GM21526 (cell line): ENCODE data around the gene ZNF169.
"Not testable (repeated sequence)": the region's sequence is repeated elsewhere in the genome, so short reads cannot be mapped to it uniquely, and the experiment has no call there.

Experiments used
- ATAC-seq: cut with Tn5 transposase; IDR thresholded peaks from one replicate; pipeline ENCODE4 v1.9.1; 2021; ENCODE audit warnings: moderate library complexity; ENCODE audit not compliant: unreplicated experiment, low FRiP score

Gene ZNF169

DNA sequence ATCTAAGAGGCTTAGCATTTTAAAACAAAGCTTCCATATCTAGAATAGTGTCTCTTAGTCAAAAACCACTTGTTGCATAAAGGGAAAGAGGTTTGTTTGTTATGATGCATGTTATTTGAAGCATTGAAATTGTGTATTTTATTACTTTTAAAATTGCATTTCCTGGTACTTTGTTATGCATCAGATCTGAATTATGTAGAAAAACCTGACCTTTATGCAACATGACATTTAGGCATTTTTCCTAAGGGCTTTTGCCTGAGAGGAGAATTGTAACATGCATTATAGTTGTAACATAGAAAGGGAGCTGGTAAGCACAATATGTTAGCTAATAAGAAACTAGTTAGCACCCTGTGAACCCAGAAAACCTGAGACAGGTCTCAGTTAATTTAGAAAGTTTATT is 22.0 kb downstream of the ZNF169 start:
- ATAC-seq: no peak

DNA sequence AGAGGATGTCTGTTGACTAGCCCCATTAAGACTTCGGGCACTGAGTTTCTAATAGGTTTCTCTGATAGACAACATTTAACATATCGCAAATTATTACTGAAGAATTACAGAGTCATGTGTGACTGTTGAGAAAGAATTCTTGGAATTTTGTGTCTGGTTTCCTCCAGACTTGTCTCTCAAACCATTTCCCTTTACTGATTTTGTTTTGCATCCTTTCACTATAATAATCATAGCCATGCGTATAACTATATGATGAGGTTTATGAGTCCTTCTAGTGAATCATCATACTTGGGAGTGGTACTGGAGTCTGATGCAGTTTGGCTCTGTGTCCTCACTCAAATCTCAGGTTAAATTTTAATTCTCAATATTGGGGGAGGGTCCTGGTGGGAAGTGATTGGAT is 27.0 kb downstream of the ZNF169 start:
- no peak for ATAC-seq

DNA sequence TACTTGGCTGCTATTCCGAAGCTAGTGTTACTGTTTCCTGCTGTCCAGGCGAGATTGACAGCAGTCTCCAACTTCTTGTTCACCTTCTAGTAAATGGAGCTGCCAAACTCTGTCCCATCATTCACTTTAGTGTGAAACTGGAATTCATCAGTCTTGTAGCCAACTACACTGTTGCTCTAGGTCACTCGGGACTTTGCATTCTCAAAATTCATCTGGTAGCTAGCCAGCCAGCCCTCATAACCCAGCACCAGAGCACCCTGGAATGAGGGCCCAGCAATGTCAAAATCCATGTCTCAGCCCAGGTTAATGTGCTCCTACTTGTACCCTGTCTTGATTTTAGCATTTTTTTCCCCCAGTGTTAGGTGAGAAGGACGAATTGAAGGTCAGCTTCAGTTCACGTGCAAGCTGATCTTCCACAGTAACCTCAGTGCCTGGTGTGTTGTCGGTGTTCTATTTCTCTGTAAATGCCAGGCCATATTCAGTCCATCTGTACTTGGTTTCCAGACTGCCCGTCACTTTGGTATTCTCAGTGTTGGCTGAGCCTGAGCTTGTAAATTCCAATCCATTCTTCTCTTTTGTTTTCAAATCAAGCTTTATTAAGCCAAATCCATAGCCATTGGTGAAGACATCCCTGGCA is 28.9 kb downstream of the ZNF169 start:
- ATAC-seq: no peak

DNA sequence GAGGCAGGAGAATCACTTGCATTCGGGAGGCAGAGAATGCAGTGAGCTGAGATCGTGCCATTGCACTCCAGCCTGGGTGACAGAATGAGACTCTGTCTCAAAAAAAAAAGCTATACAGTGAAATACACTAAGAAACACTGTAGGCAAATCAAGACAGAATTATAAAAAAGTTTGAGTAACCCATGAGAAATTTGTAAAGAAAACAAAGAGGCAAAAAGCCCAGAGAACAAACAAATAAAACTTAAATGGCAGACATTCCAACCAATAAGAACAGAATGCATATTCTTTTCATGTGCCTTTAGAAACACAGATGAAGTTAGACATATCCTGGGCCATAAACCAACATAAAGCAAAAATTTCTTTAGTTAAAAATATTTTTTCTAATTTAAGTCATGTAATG is 30.6 kb downstream of the ZNF169 start:
- ATAC-seq: no peak

DNA sequence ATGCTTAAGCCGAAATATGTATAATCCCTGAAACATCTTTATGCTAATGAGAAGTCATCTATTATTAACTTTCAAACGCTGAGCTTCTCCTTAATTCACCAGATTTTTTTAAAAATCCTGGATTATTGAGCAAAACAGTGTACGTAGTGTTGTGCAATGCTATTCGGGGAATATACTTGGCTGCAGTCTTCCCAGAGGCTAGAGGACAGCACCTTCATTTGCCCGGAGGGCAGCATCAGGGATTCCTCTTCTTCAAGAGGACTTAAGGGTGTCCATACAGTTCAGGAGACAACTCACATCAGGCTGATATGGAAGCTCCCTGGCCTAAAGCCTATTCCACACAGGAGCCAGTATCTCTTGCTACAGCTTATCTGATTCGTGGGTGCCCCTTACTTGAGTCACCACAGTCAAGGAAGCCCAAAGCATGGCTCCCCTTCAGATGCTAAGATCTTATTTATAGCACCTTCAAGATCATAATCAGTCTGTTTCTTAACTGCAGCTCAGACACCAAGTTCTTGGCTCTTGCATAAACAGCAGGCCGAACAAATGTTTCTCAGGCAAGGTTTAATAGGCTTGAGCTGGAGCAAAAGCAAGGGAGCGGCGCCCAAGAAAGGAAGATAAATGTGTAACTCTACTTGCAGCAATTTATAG is 40.0 kb downstream of the ZNF169 start:
- no peak for ATAC-seq

DNA sequence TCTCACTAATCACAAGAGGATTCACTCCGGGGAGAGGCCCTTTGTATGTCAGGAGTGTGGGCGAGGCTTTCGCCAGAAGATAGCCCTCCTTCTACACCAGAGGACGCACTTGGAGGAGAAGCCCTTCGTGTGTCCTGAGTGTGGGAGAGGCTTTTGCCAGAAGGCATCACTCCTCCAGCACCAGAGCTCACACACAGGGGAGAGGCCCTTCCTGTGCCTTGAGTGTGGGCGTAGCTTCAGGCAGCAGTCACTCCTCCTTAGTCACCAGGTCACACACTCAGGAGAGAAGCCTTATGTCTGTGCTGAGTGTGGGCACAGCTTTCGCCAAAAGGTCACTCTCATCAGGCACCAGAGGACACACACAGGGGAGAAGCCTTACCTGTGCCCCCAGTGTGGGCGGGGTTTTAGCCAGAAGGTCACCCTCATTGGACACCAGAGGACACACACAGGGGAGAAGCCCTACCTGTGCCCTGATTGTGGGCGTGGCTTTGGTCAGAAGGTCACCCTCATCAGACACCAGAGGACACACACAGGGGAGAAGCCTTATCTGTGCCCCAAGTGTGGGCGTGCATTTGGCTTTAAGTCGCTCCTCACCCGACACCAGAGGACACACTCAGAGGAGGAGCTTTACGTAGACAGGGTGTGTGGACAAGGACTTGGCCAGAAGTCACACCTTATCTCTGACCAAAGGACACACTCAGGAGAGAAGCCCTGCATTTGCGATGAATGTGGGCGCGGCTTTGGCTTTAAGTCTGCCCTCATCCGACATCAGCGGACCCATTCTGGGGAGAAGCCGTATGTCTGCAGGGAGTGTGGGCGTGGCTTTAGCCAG is 41.6 kb downstream of the ZNF169 start:
- no peak for ATAC-seq

DNA sequence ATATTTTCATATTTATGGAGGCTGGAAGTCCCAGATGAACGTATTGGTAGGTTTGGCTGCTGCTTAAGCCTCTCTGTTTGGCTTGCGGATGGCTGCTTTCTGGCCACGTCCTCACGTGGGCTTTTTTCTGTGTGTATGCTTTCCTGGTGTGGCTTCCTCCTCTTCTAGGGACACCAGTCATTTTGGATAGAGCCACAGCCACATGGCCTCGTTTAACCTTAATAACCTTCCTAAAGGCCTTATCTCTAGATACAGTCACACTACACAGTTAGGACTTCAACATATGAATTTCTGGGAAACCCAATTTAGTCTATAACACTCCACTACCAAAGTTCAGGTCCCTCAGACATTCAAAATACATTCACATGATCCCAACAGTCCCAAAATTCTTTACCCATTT is 42.5 kb downstream of the ZNF169 start:
- ATAC-seq: no peak

DNA sequence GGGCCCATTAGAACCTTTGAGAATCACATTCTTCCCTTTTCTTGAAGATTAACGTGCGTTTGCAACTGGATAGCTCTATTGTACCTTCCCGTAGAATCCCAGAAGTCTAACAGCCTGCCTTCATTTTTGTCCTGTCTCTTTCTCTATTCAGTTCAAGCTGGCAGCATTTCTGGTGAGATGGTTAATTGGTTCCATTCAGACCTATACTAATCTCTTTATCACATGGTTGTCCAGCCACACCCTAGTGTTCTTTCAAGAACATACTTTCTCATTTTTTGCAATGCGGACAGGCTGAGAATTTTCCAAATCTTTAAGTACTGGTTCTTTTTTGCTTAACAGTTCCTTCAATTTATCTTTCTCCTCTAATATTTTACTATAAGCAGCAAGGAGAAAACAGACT is 43.3 kb downstream of the ZNF169 start:
- no peak for ATAC-seq

DNA sequence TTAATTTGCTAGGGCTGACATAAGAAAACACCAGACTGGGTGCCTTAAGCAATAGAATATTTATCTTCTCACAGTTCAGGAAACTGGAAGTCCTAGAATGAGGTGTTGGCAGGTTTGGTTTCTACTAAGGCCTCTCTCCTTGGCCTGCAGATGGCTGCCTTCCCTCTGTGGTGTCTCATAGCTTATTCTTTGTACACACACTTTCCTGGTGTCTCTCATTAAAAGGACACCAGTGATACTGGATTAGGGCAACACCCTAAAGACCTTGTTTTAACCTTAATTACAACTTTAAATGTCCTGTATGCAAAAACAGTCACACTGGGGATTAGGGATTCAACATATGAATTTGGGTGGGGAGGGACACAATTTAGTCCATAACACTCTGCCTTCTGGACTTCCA is 44.2 kb downstream of the ZNF169 start:
- no peak for ATAC-seq

DNA sequence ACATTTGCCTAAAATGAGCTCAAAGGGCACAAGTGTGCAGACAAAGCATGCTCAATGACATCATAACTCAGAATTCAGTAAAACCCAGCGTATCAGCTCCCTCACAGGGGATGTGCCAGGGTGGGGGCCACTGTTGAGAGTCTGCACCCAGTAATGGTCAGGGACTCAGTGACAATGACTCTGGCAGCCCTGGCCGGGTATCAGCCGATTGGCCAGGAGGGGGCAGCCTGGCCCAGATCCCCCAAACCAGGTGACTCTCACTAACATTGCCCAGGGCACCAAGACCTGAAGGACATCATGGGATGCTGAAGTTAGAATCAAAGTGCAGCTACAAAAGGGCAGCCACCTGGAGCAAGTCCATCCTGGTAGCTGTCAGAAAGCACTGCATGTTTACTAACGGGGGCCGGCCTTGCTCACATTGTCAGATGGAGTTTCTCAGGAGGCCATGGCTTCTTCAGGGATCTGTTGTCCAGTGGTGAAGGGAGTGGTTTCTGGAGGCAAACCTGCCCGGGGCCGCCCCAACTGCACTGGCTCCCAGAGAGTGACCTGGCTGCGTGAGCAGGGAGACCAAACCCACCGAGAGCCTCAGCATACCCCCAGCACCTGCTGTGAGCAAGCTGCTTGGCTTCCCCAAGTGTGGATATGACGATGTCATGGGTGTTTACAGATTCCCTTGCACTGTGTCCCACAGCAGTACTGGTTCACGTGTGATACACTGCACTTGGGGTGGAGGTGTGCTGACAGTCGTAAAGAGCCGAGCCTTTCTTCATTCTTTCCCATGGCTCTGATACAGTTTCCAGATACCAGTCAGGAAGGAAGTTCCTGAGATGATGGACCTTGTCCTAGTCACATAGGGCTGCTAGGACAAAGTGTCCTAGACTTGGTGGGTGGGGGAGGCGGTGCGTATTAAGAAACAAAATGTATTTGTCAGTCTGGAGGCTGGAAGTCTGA is 56.2 kb downstream of the ZNF169 start:
- not testable (repeated sequence) for ATAC-seq

DNA sequence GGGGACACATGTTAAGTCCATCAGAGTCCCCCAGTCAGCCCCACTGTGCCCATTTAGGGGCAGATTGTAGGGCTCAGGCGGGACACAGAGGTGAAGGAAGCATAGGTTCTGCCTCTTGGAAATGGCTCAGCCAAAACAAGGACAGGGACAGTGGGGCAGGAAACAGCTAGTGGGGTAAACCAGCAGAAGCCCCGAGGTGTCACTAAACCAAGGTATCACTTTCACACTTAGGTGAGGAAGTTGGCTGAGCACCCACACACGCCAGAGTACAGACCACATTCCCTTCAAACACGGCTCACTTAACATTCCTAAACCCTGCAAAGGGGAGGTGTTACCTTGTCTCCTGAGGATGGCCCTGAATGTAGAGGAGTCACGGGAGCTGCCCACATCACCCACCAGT is 57.1 kb downstream of the ZNF169 start:
- not testable (repeated sequence) for ATAC-seq

DNA sequence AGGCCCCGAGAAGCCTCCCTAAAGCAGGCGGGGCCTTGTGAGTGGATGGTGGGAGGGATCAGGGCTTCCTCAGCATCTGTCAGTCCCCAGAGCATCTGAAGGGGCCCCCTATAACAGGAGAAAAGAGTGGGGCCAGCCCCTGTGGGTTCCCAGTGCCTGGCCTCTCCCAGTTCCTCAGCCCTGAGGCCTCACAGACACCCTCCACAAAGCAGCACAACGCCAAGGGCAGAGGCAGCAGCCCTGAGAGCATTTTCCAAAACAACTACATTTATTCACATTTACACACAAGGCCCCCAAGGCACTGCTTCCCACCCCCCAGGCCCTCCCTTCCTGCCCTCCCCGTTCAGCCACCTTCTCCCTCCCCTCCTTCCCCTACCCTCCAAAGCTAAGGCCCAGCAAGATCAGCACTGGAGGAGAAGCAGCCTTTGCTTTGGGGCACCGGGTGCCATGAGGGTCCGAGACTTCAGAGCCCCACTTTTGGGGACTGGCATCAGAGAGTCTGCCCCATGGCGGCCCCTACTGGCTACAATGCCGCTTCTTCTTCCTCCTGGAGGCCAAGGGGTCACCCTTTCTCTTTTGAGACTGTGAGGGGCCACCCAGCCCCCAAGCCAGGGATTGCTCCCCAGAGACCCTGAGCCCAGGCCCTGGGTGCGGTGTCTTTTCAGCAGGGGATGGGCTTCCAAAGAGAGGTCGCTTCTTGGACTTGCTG is 59.0 kb downstream of the ZNF169 start:
- ATAC-seq: not testable (repeated sequence)

DNA sequence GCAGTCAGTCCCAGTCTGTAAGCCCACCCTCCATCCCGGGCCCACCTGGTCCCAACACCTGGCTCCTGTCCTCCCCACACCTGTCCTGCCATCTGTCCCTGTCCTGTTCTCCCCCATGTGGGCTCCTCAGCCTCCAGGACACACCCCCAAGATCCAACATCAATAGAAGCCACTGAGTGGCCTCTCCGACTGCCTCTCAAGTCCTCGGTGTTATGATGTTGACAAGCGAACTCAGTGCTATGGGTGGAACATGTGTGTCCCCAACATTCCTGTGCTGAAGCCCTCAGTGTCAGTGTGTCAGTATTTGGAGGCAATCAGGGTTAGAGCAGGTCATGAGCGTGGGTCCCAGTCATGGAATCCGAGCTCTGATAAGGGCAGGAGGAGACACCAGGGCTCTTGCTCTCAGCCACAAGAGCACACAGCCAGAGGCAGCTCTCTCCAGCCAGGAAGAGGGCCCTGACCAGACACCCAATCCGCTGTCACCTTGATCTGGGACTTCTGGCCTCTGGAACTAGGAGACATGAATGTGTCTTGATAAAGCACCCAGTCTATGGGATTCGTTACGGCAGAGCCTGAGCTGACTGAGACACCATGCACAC is 63.3 kb downstream of the ZNF169 start:
- not testable (repeated sequence) for ATAC-seq

DNA sequence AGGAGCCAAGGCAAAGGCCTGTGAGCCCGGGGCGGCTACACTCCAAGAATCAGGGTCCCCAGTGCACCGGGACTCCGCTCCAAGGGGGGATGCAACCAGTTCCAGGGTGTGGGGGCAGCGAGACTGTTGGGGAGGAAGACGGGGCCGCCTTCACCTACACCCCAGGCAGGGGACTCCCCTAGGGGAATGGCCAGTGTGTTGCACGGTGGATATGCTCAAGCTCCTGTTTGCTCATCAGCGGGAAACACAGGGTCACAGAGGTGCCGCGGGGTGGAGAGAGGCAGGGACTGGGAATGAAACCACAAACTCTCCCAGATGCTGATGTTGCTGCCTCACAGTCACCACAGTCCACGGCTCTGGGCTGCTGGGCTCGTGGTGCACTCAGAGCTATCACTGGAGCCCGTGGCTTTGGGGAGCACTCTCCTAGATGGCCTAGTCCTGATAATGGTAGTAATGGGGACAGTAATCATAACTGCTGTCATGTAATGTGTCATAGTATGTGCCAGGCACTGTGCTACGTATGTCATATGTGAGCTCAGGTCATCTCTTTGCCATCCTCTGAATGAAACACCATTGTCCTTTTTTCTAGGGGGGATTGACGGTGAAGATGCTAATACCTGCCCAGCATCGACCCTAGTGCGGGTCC is 64.2 kb downstream of the ZNF169 start:
- ATAC-seq: not testable (repeated sequence)

DNA sequence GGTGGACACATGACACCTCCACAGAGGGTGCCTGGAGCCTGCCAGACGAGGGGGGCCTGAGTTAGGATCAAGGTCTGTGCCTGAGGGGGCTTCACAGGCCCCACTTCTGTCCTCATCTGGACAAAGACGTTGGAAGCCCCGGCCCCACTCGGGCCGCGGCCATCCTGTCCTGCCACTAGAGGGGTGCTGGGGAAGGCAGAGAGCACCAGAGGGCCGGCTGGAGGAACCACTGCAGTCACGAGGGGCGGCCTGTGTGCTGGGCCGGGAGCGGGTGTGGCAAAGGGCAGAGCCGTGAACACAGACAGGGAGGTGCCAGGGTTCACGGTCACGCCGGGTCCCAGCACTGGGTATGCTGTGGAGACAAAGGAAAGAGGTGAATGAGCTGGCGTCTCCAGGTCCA is 66.5 kb downstream of the ZNF169 start:
- not testable (repeated sequence) for ATAC-seq

DNA sequence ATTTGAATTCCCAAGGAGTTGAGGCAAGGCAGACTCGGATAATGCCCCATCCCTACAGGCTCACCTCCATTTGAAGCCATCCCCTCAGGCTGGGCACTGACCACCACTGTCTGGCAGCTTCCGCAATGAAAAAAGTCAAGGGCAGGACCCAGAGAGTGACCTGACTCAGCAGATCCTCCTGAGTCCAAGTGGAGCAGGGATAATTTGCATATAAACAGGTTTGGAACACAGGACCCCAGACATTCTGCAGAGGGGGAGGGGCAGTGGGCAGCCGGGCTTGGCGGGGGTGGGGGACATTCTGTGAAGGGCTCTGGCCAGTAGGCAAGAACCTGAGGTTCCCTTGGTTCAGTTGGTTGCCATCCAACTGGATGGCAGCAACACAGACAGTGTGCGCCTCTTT is 69.4 kb downstream of the ZNF169 start, which contains the start of gene NUTM2F:
Gene NUTM2F (minus strand): TSS at position 101 of the 400 bp plus-strand sequence. CDS start 21 bp downstream, at position 80.
- not testable (repeated sequence) for ATAC-seq

DNA sequence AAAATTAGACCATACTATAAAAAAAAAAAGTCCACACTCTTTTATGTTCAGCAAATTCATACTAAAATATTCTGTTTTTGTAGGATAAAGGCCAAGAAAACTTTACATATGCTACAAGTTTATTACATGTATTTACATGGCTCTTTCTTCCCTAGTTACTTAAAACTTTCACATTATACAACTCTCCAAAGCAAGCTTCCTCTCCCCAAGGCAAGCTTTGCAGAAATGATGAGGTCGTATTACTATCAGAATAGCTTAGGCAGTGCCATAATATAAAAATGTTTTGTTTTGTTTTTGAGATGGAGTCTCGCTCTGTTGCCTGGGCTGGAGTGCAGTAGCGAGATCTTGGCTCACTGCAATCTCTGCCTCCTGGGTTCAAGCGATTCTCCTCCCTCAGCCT is 77.3 kb downstream of the ZNF169 start:
- ATAC-seq: not testable (repeated sequence)

DNA sequence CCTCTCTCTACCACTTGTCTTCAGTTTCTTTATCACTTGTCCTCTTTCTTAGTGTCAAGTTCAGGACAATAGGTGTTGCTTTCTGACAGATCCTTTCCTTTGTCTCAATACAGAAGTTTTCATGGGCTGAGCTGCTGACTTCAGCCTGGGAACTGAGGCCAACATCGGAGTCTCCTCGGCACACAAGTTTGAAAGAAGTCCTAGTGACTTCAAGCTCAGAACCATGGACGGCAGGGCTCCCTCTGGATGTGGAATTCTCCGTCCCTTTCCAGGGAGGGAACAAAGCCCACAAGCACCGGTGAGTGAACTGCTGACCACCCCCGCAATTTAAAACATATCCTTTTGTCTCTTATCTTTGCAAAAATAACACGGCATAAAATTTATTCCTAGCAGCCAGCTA is 79.6 kb downstream of the ZNF169 start:
- not testable (repeated sequence) for ATAC-seq

DNA sequence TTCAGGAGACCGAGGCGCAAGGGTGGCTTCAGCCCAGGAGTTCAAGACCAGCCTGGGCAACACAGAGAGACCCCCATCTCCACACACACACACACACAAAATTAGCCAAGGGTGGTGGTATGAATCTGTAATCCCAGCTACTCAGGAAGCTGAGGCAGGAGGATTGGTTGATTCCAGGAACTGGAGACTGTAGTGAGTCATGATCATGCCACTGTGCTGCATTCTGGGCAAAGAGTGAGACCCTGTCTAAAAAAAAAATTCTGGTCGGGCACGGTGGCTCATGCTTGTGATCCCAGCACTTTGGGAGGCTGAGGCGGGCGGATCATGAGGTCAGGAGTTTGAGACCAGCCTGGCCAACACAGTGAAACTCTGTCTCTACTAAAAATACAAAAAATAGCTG is 80.6 kb downstream of the ZNF169 start:
- ATAC-seq: not testable (repeated sequence)
